WERI-Rb-1 (cell line): ENCODE data around the gene SLC24A3.
"Not testable (repeated sequence)": the region's sequence is repeated elsewhere in the genome, so short reads cannot be mapped to it uniquely, and the experiment has no call there.

ENCODE experiments used
- DNase-seq: peaks from one replicate; pipeline ENCODE4 v3.0.0-alpha.2; 2020
- H3K27ac ChIP-seq: fragments of 250-450 bp; sonication (Bioruptor Pico); 2 replicates; pipeline ENCODE4 v1.5.1; 2020; ENCODE audit warnings: mild to moderate bottlenecking, moderate library complexity
- H3K27me3 ChIP-seq: fragments of 250-450 bp; sonication (Bioruptor Pico); 2 replicates; pipeline ENCODE4 v1.5.1; 2021; ENCODE audit warnings: mild to moderate bottlenecking, low read depth, moderate library complexity; ENCODE audit not compliant: insufficient read depth, severe bottlenecking
- H3K36me3 ChIP-seq: fragments of 250-450 bp; sonication (Bioruptor Pico); 2 replicates; pipeline ENCODE4 v1.5.1; 2020; ENCODE audit warnings: mild to moderate bottlenecking, moderate library complexity
- H3K4me3 ChIP-seq: 2 replicates; pipeline ENCODE4 v1.5.1; 2011; ENCODE audit warnings: low read depth, mild to moderate bottlenecking, control low read depth, low read length
- H3K9me3 ChIP-seq: fragments of 250-450 bp; sonication (Bioruptor Pico); 2 replicates; pipeline ENCODE4 v1.5.1; 2021; ENCODE audit warnings: mild to moderate bottlenecking, moderate library complexity; ENCODE audit not compliant: severe bottlenecking
- TF ChIP-seq, protein P1 (sequence below): IDR thresholded peaks from 2 replicates; pipeline ENCODE4 v1.5.1; 2011; ENCODE audit warnings: low read depth, mild to moderate bottlenecking, control low read depth, inconsistent platforms, low read length

SLC24A3 gene

GRCh38 chr20:19631410-19631809, 419.0 kb downstream of the SLC24A3 start:
- Histone ChIP-seq H3K9me3 (no peaks in the 10 kb centered on the region), H3K4me3 (no peak overlapping the region), H3K36me3 (no peaks in the 10 kb centered on the region), H3K27me3 (peaks cover 61% of the 10 kb centered on the region), H3K27ac (no peak overlapping the region)
- TF ChIP-seq, protein P1, sequence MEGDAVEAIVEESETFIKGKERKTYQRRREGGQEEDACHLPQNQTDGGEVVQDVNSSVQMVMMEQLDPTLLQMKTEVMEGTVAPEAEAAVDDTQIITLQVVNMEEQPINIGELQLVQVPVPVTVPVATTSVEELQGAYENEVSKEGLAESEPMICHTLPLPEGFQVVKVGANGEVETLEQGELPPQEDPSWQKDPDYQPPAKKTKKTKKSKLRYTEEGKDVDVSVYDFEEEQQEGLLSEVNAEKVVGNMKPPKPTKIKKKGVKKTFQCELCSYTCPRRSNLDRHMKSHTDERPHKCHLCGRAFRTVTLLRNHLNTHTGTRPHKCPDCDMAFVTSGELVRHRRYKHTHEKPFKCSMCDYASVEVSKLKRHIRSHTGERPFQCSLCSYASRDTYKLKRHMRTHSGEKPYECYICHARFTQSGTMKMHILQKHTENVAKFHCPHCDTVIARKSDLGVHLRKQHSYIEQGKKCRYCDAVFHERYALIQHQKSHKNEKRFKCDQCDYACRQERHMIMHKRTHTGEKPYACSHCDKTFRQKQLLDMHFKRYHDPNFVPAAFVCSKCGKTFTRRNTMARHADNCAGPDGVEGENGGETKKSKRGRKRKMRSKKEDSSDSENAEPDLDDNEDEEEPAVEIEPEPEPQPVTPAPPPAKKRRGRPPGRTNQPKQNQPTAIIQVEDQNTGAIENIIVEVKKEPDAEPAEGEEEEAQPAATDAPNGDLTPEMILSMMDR = no peak
- no peak for DNase-seq

DNA sequence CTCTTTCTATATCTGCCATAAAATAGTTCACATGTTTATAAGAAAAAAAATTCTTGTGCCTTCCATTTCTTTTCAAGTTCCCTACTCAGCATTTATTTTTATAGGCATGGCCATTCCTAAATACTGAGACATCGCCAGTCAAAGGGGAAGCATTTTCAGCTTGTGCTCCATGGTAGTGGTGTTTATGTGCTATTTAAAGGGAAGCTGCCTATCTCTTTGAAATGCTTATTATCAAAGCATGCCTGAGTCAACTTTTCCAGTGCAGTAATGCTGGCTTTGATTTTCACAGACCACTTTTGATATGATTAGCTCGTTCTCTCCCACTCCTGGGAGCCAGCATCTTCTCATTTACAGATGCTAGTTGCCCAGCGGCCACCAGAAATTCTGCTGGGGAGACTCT, 421.5 kb downstream of the SLC24A3 start:
- peaks cover 70% of the 10 kb centered on the region for H3K27me3 ChIP-seq
- H3K36me3 ChIP-seq = no peaks in the 10 kb centered on the region
- no peak overlapping the region for H3K27ac ChIP-seq
- DNase-seq = no peak
- no peaks in the 10 kb centered on the region for H3K9me3 ChIP-seq
- H3K4me3 ChIP-seq = no peak overlapping the region
- TF ChIP-seq, protein P1 = no peak

GRCh38 chr20:19639471-19640045, 427.1 kb downstream of the SLC24A3 start:
- H3K36me3 ChIP-seq, H3K9me3 ChIP-seq, H3K4me3 ChIP-seq, H3K27ac ChIP-seq, DNase-seq: not testable (repeated sequence)
- peaks cover 62% of the 10 kb centered on the region for H3K27me3 ChIP-seq

- H3K36me3 ChIP-seq = no peaks in the 10 kb centered on the region
- peaks cover 55% of the 10 kb centered on the region for H3K27me3 ChIP-seq
- TF ChIP-seq, protein P1 = no peak
- no peak overlapping the region for H3K27ac ChIP-seq
- no peak for DNase-seq
- no peaks in the 10 kb centered on the region for H3K9me3 ChIP-seq
- no peak overlapping the region for H3K4me3 ChIP-seq
These were observed 430.4 kb downstream of the SLC24A3 start for GRCh38 chr20:19642860-19643259.

GRCh38 chr20:19644085-19644484, 431.6 kb downstream of the SLC24A3 start:
- no peaks in the 10 kb centered on the region for H3K36me3 ChIP-seq
- H3K27ac ChIP-seq = no peak overlapping the region
- TF ChIP-seq, protein P1 = no peak
- H3K9me3 ChIP-seq = no peaks in the 10 kb centered on the region
- no peak overlapping the region for H3K4me3 ChIP-seq
- DNase-seq = no peak
- peaks cover 56% of the 10 kb centered on the region for H3K27me3 ChIP-seq

- H3K27ac ChIP-seq = no peak overlapping the region
- no peak overlapping the region for H3K4me3 ChIP-seq
- TF ChIP-seq, protein P1 = no peak
- H3K9me3 ChIP-seq = no peaks in the 10 kb centered on the region
- DNase-seq = no peak
- H3K36me3 ChIP-seq = no peaks in the 10 kb centered on the region
- H3K27me3 ChIP-seq = peaks cover 66% of the 10 kb centered on the region
These were observed 434.5 kb downstream of the SLC24A3 start for GRCh38 chr20:19646963-19647362.
